GM12878 (cell line): ENCODE measurements around the gene ZNRF3. TPM values are rescaled to one million over a fixed set of nuclear protein-coding genes. Genes with fewer than 3 reads are reported as not detected.

Experiments
- MEF2B ChIP-seq: fragments of 450-650 bp; IDR thresholded peaks from 2 replicates; pipeline ENCODE4 v1.6.1; 2018; ENCODE audit warnings: mild to moderate bottlenecking, moderate library complexity; ENCODE audit not compliant: partially characterized antibody, poor library complexity, severe bottlenecking
- NBN ChIP-seq: fragments of 450-650 bp; IDR thresholded peaks from 2 replicates; pipeline ENCODE4 v1.6.1; 2016
- SMC3 ChIP-seq: IDR thresholded peaks from 2 replicates; pipeline ENCODE4 v1.6.1; 2011; ENCODE audit warnings: low read length, improper control_type of control experiment, borderline replicate concordance
- SREBF1 ChIP-seq: IDR thresholded peaks from 2 replicates; pipeline ENCODE4 v1.6.1; 2012; ENCODE audit warnings: mild to moderate bottlenecking, low read length
- STAT1 ChIP-seq: fragments of 450-650 bp; conservative IDR thresholded peaks from 2 replicates; pipeline ENCODE4 v1.6.1; 2014; ENCODE audit warnings: antibody characterized with exemption, mild to moderate bottlenecking
- ZNF274 ChIP-seq: IDR thresholded peaks from one replicate; pipeline ENCODE4 v1.8.0; 2011; ENCODE audit not compliant: insufficient read length, insufficient read depth
- polyA plus RNA-seq, 11 experiments: library from polyadenylated mRNA; depleted of rRNA in 4 of 11; unstranded in 6 of 11; stranded (reverse) in 5 of 11; fragments of >200 nt; fragmentation: Nextera tagmentation in 4 of 11; fragmentation: Illumina TruSeq in 1 of 11; extraction: Ambion mirVana in 4 of 11; extraction: Trizol in 1 of 11; gene quantifications; 1 replicate in 1 of 11; 2 replicates in 10 of 11; pipeline versions ENCODE4 v1.2.1 to v1.2.3, GENCODE V29; 2011 to 2016; ENCODE audit warnings: inconsistent platforms in 2 of 11, missing spikeins in 2 of 11, low read depth in 1 of 11
- total RNA-seq, 4 experiments: library from RNA; depleted of rRNA in 3 of 4; stranded (reverse); fragments of >200 nt in 3 of 4; fragmentation: Illumina TruSeq in 1 of 4; extraction: Trizol in 1 of 4; gene quantifications; 2 replicates each; pipeline versions ENCODE4 v1.2.1 to v1.2.3, GENCODE V29; 2013 to 2021
- TF ChIP-seq, protein P1 (sequence below): IDR thresholded peaks from 2 replicates; pipeline ENCODE4 v1.6.1; 2012; ENCODE audit warnings: mild to moderate bottlenecking, low read depth, low read length
- TF ChIP-seq, protein P2 (sequence below): fragments of 450-650 bp; IDR thresholded peaks from 2 replicates; pipeline ENCODE4 v1.6.1; 2016; ENCODE audit warnings: mild to moderate bottlenecking

ZNRF3 gene
- total and polyA plus RNA-seq, 10 of the 15 experiments (the other 5 are each of a cell fraction or from before 2014, with no cell fraction given) = 0.05 to 2.4 (median 0.46) TPM

GRCh38 chr22:28894807-28895206 lies 11.4 kb downstream of the ZNRF3 start (continued):
- TF ChIP-seq, protein P1, sequence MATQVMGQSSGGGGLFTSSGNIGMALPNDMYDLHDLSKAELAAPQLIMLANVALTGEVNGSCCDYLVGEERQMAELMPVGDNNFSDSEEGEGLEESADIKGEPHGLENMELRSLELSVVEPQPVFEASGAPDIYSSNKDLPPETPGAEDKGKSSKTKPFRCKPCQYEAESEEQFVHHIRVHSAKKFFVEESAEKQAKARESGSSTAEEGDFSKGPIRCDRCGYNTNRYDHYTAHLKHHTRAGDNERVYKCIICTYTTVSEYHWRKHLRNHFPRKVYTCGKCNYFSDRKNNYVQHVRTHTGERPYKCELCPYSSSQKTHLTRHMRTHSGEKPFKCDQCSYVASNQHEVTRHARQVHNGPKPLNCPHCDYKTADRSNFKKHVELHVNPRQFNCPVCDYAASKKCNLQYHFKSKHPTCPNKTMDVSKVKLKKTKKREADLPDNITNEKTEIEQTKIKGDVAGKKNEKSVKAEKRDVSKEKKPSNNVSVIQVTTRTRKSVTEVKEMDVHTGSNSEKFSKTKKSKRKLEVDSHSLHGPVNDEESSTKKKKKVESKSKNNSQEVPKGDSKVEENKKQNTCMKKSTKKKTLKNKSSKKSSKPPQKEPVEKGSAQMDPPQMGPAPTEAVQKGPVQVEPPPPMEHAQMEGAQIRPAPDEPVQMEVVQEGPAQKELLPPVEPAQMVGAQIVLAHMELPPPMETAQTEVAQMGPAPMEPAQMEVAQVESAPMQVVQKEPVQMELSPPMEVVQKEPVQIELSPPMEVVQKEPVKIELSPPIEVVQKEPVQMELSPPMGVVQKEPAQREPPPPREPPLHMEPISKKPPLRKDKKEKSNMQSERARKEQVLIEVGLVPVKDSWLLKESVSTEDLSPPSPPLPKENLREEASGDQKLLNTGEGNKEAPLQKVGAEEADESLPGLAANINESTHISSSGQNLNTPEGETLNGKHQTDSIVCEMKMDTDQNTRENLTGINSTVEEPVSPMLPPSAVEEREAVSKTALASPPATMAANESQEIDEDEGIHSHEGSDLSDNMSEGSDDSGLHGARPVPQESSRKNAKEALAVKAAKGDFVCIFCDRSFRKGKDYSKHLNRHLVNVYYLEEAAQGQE = no peak
- TF ChIP-seq, protein P2, sequence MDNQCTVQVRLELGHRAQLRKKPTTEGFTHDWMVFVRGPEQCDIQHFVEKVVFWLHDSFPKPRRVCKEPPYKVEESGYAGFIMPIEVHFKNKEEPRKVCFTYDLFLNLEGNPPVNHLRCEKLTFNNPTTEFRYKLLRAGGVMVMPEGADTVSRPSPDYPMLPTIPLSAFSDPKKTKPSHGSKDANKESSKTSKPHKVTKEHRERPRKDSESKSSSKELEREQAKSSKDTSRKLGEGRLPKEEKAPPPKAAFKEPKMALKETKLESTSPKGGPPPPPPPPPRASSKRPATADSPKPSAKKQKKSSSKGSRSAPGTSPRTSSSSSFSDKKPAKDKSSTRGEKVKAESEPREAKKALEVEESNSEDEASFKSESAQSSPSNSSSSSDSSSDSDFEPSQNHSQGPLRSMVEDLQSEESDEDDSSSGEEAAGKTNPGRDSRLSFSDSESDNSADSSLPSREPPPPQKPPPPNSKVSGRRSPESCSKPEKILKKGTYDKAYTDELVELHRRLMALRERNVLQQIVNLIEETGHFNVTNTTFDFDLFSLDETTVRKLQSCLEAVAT = no peak
- TF ChIP-seq MEF2B (no peak), SMC3 (no peak), ZNF274 (no peak), STAT1 (no peak), NBN (no peak), SREBF1 (no peak)
